GM21423 (cell line): ENCODE results near the gene MAD2L2.

ENCODE experiments used
- ATAC-seq: cut with Tn5 transposase; IDR thresholded peaks from one replicate; pipeline ENCODE4 v1.9.1; 2021; ENCODE audit warnings: mild to moderate bottlenecking, moderate library complexity; ENCODE audit not compliant: unreplicated experiment

MAD2L2 gene

DNA sequence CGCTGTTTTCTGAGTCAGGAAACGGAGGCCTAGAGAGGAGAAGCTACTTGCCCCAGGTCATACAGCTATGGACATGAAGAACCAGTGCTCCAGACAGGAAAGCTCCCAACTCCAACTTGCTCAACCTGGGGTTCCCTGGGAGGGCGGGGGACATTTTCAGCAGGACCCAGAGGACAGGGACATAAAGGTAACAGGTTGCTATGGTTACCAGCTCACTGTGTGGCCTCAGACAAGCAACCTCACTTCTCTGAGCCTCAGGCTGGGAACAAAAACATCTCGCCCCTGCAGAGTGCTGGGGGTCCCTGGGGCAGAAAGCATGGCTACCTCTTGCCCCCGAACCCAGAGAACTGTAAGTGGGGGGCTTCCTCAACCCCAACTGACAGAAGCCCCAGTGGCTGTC lies 42.8 kb downstream of the MAD2L2 start:
- no peak for ATAC-seq

DNA sequence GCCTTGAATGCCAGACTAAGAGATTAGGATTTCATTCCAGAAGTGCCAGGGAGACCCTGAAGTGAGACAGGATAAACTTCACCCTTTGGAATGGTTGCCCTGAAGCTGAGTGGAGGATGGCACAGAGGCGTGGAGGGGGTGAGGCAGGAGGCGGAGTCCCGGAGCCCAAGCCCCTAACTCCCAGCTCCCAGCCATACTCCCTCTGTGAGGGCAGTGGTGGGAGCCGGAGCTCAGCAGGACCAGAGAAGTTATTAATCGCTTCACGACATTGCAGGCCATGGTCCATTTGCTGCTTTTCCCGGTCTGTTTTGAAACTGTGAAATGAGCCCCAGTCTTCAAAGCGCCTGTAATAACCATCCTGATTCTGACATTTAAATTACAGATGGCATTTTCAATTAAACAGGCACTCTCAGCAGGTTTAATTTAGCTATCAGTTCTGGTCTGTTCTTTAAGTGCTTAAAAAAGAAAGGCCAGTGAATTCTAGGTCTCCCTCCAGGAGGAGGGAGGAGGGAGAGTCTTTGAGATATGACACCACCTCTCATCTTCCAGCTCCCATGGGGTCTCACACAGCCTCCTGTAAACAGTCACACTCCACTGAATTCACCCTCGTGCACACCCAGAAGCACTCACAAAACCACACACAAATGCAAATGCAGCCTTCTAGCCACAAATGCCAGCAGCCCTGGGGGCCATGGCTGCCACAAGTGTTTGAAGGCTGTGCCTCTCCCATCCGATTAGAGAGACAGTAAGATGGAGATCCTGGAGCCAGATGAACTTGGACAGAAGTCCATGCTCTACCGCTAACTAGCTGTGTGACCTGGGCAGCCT lies 46.4 kb downstream of the MAD2L2 start:
- no peak for ATAC-seq

- no peak for ATAC-seq
These were observed 51.5 kb downstream of the MAD2L2 start for GRCh38 chr1:11629184-11630016.

DNA sequence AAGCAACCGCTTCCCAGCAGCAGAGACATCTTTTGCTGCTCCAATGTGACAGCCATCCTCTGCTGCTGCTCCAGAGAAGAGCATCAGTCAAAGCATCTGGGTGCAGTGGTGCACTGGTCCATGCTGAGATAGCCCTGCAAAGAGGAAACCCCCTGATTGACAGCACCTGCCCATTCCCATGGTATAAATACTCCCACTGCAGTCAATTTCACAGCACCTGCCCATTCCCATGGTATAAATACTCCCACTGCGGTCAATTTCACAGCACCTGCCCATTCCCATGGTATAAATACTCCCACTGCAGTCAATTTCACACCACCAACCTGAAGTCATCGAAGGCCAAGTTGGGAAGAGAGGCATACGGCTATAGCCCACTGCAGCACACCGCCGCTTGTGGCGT lies 52.2 kb downstream of the MAD2L2 start:
- no peak for ATAC-seq

DNA sequence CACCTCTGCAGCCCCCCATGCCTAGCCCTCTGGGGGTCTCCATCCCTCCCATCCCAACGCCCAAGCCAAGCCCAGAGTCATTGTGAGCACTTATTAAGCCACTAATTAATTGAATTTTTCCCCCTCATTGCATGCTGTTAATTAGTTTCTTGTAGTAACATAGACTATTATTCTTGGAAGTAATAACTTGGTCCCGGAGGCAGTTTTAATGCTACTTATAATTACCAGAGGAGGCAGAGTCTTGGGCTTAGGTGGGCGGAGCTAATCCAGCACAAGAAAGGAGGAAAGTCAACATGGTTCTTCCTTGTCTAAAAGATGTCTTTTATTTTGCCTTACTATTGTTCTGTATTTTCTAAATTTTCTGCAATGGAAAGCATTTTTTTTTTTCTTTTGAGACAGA lies 54.4 kb downstream of the MAD2L2 start:
- ATAC-seq = no peak
